NCI-H82 treated with DMSO at 0.1 percent for 48 hours (cell line): ENCODE results near the gene SLC4A11.
"Not testable (repeated sequence)": the region's sequence is repeated elsewhere in the genome, so short reads cannot be mapped to it uniquely, and the experiment has no call there.

Experiments
- DNase-seq: peaks from one replicate; lab custom pipeline; 2025; ENCODE audit not compliant: unreplicated experiment; lab: John Stamatoyannopoulos, UW

Gene SLC4A11

DNA sequence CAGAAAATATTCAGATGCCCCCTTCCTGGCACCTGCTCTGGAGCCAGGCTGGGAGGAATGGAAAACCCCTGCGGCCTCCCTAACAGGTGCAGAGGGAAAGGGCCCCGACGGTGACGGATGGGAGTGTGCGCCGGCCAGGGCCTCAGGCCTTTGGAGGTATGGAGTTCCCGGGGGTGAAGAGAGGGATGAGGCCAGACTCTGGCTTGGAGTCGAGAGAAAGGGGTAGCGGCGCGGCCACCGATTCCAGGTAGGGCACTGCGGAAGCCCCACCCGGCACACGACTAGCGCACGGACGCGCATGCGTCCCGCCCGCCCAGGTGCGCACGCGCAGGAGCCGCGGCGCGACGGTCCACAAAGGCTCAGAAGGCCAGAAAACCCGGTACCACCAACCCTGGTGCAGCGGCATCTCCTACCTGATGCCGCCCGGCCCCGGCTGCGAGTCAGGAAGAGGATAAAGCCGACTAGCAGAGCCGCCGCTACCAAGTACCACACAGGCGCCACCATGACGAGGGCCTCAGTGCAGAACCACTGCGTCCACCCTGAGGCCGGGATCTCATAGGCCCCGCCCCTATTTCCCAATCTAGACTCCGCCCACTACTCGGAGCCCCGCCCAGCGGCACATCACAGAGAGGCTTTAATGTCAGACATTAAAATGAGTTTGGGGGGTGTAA lies 34.7 kb downstream of the SLC4A11 start, which contains the start of gene DDRGK1:
TSS of gene DDRGK1 (minus strand) at position 559 of the 671 bp plus-strand sequence. CDS start at position 504, 55 bp downstream.
- DNase-seq: peak; percentile 58

DNA sequence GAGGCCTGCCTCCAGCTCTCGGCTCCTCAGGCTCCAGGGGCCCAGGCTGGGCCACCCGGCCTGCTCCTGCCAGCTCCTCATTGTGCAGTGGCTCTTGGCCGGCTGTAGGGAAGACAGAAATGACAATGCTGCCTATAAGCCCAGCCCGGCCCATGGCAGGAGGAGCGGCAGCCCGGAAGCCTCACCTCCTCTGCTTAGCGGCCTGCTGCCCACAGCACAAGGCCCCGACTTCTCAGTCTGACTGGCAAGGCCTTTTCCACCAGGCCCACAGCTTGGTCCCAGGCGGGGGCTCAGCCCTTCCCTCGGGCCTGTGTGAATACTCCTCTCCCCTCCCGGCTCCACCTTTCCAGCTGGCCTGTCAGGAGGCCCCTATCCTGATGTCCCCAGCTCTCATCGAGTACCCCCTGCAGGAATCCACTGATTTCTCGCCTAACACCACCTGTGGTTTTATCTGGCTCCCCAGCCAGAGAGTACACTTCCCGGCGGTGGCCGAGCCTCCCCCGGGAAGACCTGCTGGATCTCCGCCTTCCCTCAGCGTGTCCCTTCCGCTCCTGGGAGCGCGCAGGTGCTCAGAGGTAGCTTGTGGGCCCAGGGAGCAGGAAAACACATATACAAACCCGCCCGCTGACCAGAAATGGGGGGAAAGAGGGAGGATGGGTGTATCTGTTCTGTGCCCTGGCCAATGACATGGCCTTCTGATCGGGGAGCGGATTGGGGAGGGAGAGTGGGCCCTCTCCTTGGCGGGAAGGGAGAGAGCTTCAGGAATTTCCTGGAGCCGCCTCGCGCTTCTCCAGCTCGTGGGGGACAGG lies 35.5 kb downstream of the SLC4A11 start:
- DNase-seq: no peak

DNA sequence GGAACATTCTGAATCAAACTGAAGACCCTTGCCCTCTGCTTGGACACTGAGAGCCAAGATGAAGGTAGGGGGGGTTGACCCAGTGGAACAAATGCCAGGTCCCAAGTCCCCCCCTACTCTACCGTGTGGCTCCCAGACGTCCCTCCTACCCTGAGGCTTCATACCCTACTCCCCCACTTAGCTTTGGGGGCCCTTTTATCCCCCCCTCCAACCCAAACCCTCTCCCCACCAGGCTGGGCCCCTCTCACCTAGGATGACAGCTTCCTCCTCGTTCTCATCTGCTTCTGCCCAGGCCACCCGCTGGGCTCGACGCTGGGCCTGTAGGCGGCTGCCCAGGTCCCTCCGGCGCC lies 36.0 kb downstream of the SLC4A11 start:
- no peak for DNase-seq

DNA sequence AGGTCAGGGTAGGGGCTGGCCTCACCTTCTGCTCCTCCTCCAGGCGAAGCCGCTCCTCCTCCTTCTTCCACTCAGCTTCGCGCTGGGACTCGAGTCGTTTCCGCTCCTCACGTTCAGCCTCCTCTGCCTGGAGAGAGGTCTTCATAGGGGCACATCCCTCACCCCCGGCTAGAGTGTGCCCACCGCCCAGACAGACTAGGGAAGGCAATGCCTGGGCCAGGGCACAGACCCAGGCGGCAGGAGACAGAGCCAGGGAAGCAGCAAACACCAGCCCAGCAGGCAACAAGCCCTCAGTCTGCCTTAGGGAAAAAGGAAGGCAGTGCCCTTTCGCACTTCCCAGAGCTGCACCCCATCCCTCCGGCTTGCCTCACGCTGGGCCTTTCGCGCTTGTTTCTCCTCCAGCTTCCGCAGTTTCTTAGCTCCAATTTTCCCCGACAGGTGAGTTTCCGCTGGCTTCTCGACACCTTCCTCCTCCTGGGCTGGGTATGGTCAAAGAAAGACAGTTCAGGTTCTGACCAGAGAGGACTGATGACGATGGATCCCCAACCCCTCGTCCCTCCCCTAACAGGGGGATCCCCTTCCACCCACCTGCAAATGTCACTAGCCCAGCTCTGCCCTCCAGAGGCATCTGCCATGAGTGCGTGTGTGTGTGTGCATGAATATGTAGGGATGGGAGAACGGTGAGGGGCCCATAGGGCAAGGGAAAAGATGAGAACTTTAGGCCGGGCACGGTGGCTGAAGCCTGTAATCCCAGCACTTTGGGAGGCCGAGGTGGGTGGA lies 38.8 kb downstream of the SLC4A11 start:
- DNase-seq: no peak

DNA sequence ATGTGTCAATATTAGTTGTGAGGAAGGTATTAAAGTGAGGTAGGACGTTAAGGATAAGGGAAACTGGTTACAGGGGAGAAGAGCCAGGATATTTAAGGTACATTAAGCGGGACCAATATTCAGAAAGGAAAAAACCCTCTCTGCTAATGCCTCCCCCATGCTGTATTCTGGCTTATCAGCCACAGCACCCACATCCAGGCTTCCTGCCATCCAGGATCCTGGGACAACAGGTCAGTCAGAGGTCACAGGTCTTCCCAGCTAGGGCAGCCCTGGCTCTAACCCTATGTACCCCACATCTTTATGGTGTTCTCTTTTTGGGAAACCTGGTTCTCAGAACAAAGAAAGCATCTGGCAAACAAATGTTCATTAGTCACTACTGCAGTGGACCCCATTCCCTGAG lies 39.8 kb downstream of the SLC4A11 start:
- no peak for DNase-seq

DNA sequence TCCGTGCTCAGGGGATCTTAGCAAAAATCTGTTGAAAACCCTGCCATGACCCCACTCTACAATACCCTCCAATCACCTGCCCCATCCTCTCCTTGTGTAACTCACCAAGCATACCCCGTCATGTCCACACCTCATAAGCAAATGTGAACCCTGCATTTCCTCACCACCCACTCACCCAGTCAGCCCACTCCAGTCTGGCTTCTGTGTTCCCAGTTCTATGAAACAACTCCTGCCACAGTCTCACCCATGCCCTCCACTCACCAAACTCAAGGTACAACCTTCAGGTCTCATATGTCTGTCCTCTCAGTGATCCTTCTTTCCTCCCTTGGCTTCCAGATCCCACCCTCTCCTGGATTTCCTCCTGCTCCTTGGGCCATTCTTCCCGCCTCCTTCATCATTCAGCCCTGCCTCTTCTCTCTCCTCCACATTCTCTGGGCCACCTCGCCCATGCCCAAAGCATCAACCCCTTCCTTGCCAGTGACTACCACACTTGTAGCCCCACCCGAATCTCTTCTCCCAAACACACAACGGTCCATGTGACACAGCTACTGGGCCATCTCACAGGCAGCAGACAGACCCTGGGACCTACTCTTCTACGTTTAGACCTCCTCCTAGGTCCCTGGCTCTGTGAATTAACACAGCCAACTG lies 43.3 kb downstream of the SLC4A11 start:
- no peak for DNase-seq

DNA sequence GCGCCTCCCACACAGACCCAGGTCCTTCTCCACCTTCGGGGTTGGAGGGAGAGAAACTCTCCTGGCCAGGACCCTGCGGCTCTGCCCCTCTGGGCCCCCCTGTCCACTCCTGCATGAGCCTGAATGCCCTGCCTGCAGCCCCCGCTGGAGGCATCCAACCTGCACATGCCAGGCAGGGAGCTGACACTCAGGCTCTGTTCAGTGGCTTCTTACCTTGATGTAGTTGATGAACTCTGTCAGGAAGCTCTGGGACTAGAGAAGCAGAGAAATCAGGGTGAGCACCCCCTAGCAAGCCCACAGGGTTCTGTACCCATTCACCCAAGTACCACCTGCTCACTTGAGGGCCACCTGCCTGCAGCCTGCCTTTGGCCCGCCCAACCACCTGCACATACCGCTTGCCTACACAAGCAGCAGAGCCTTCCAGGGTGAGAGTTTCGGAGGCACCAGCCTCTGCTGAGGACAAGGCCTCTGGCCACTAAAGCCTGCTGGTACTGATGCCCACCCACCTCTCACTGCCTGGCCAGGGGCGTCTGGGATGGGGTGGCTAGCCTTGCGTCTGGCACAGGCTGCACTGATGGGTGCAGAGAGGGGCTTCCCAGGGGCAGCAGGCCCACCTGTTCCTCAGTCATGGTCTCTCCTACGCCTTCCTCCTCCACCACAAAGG lies 44.2 kb downstream of the SLC4A11 start:
- no peak for DNase-seq

DNA sequence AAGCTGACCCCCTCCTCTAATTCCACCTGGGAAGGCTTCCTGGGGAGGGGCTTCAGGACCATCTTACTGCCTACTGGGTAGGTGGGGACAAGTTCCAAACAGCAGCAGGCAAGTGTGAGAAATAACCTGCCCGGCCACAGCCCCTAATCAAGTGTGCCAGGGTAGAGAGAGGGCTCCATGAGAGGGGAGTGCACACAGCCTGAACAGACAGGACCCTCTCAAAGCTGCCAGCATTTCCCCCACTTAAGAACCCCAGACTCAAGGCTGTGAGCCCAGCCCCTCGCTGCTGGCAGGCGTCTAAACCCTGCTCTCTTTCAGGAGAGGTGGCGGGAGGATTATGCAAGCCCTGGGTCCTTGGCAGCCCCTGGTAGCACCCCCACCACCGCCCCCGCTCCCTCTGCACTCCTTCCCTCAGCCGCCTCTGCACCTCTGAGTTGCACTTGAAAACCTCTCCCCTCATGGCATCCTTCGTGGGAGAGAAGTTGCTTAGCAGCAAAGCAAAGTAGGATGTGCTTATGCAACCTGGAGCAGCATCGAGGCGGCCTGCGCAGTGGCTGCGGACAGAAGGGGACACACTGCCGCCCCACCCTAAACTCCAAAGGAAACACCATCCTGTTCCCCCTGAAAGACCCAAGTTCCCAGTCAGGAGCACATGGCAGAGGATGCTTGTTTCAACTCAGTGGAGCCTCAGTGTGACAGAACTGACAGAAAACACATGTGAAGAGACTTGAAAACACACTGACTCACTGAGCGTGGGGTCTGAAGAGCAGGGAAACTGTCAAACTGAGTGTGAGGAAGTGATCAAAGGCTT lies 45.0 kb downstream of the SLC4A11 start:
- no peak for DNase-seq

DNA sequence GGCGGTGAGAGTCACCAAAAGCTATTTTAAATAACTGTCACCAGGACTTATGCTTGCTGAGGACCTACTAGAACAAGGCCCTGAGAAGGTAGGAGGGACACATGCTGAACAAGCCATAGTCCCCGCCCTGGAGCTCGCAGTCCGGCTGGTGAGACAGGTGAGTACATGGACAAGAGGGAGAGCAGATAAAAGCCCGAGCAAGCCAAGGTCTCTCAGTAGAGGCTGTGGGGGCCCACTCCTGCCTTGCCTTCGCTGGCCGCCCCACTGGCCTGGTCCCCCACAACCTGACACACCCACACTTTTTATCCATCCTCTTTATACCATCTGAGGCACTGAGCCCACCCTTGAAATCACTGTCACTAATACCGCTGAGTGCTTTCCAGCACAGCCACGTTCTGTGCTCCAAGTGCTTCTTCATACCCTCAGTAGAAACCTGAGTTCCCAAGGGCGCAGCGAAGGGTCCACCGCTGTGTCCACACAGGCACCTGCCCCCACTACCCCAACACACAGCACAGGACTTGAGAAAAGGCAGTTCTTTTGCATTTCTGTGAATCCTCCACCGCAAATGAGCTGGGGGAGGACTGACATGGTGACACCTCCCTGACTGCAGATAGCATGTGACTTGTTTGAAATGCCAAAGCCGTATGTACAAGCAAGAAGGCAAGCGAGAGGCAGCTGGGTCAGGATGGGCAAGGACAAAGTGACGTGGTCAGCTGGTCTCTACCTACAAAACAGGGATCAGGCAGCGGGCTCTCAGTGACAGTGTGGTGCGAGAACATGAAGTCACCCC lies 46.6 kb downstream of the SLC4A11 start:
- no peak for DNase-seq

DNA sequence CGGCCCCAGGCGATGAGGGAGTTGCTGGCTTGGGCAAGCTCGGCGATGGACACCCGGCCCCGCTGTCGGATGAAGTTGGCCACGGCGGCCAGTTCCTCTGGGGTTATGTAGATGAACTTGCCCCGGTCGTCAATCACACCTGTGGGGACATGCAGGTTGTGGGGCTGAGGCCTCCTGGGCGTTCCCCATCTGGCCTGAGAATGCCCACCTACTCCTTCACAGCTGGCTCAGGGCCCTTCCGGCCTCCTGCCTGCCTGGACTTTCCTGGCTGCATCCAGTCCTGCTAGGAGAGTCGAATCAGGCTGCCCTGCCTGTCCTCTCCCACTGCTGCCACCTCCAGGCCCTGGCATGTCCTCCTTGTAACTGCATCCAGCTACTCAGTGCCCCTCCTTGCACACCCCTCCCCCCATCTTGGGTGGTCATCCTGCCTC lies 48.3 kb downstream of the SLC4A11 start:
- DNase-seq: no peak

DNA sequence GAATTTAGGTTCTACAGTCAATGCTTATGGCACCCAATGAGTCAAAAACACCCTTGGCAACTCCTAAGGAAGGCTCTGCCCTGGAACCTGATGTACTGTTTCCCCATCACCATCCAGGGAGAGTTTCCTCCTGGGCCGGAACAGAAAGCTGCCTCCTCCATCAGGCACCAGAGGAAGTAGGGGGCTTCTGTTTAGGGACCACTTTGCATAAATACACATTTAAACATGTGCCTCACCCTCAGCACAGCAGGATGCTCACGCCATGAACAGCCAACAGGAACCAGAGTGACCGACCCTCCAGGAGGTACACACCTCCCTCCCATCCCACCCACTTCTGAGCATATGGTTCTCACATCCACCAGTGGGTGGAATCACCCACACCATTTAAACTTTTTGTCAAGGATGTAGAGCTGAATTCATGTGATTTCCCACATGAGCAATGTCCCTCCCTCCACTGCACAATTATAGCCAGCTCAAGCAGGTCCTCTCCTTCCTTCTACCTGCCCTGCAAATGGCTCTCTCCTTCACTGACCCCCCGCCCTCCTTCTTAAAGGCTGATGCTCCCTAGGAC lies 49.3 kb downstream of the SLC4A11 start:
- DNase-seq: no peak

DNA sequence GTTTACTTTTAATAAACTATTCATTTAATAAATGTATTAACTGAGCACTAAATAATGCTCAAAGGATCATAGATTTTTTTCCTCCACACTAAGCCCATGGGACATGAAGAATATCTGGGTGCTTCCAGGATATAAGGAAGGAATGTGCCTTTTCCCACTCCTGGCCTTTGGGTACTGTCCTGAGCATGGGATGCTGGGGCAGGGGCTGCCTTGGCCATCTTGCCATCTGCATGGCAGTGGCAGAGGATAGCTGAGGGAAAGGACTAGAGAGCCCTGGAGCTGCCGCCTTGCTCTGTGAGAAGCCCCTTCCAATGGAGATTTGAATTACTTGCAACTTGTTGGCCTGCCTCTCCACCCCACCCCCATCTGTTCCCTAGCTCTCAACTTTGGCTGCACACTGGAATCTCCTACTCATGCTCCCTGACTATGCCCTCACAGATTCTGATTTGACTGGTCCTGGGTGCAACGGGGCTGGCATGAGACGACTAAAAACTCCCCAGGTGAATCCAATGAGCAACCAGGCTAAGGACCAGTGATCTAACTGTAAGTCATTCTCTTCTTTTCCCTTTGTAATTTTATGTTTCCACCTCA lies 50.1 kb downstream of the SLC4A11 start:
- DNase-seq: no peak

DNA sequence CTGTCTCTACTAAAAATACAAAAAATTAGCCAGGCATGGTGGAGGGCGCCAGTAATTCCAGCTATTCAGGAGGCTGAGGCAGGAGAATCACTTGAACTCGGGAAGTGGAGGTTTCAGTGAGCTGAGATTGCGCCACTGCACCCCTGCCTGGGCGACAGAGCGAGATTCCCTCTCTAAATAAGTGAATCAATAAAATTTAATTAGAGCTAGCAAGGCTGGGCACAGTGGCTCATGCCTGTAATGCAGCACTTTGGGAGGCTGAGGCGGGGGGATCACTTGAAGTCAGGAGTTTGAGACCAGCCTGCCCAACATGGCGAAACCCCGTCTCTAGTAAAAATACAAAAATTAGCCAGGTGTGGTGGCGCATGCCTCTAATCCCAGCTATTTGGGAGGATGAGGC lies 51.1 kb downstream of the SLC4A11 start:
- DNase-seq: not testable (repeated sequence)

DNA sequence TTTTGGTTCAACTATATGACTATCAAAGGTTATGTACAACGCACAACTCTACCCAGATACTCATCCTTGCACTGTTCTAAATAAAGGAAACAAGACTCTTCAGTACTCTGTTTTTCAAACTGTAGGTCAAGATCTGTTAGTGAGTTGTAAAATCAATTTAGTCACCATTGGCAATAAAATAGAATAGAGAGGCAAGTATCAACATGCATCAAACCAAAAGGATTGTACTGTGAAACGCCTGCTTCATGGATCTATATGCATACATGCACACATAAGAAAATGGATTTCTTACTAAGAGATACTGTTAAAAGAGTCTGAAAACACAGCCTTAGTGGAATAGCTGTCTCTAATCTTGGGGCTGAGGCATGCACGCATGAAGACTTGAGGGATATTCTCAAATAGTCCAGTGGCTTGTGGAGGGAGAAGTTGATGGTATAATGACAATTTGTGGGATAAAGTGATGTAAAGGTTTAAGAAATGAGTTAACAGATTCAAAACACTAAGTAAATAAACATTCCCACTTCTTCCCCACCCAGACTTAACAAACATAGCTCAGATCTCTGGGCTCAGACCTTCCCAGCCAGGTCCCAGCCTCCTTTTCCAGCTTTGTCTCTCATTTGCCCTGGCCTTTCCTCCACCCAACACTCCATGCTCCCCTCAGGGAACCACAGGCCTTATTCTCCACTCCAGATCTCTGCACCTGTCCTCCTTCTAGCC lies 54.9 kb downstream of the SLC4A11 start:
- no peak for DNase-seq

DNA sequence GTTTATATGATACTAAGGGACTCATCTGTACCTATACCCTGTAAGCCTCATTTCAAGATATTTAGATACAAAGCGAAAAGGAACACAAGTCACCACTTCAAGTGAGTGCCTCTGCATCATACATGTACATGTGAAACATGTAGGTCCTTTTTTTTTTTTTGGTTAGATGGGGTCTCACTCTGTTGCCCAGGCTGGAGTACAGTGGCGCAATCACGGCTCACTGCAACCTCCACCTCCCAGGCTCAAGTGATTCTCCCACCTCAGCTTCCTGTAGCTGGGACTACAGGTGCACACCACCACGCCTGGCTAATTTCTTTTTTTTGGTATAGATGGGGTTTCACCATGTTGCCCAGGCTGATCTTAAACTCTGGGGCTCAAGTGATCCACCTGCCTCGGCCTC lies 56.6 kb downstream of the SLC4A11 start:
- not testable (repeated sequence) for DNase-seq

DNA sequence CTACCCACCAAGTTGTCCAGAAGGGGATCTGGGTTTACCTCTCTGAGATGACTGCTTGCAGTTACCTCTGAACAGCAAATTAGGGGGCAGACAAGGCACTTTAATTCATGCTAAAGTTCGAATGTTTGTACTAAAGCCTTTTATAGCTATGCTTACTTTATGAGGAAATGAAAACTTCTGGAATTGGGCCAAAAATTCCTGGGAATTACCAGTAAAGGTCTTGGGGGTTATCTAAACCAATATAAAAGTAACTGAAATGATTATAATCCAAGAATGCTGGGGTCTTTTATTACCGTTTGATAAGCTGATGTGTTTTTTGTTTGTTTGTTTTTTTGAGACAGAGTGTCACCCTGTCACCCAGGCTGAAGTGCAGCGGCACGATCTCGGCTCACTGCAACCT lies 57.7 kb downstream of the SLC4A11 start:
- no peak for DNase-seq

DNA sequence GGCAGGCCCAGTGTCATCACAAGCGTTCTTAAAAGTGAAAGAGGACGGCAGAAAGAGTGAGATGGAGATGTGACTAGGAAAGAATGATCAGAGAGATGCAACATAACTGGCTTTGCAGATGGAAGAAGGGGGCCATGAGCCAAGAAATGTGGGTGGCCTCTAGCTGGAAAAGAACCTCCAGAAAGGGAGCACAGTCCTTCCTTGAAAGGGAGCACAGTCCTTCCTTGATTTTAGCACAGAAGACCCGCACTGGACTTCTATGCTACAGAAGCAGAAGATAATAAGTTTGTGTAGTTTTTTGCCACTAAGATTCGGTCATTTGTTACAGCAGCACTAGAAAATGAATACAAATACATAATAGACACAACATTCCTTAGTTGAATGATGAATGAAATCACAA lies 58.7 kb downstream of the SLC4A11 start:
- DNase-seq: peak; percentile 36
